Measurements from ENCODE around the gene RPLP1.

The RPLP1 gene

DNA sequence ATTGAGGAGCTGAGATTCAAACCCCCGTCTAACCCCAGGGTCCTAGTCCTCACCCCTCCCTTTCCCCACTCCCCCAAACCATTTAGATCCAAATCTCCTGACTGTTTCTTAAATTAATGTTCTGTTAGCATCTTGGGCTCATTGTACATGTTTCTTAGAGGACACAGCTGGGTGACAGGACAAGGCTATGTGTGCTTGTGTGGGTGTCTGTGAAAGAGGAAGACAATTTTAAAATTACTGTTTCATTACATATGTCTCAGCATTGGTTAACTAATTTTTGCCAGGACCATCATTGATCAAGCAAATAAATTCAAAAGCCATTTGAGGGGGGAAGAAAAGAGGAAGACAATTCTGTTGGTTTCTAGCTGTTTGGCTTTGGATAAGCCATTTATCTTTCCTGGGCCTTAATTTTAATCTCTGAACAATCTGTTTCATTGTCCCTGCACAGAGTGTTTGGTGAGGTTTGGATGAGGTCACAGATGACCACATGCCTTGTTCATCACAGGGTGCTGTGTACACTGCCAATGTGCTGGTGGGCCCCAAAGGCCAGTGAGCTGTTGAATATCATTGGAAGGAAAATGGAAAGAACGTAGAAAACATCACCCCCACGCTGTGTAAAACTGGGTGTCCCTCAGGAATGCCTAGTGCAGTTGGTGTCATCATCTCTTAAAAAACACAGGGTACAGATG lies 51.9 kb downstream of the RPLP1 start:
- Histone ChIP-seq H3K4me2 (ENCODE audit: low read length) (no peak overlapping the region), H3K79me2 (ENCODE audit: insufficient read depth, low read length) (no peaks in the 10 kb centered on the region), H3K9ac (ENCODE audit: low read length) (no peak overlapping the region), H3K9me2 (ENCODE audit: low read depth, low read length) (no peaks in the 10 kb centered on the region), H3K9me3 (ENCODE audit: low read length) (no peaks in the 10 kb centered on the region), H3K27me3 (ENCODE audit: insufficient read depth, low read length) (peaks cover 5% of the 10 kb centered on the region; the same call in 1 of the 2 replicates), H3K4me1 (ENCODE audit: insufficient read depth, low read length, severe bottlenecking) (no peaks in the 10 kb centered on the region), H3K36me3 (ENCODE audit: insufficient read depth, low read length) (no peaks in the 10 kb centered on the region), H4K20me1 (ENCODE audit: insufficient read depth, low read length) (no peaks in the 10 kb centered on the region), H3K4me3 (ENCODE audit: low read depth, low read length, poor library complexity, severe bottlenecking) (no peak overlapping the region), H3F3A (ENCODE audit: insufficient read depth, low read length) (no peaks in the 10 kb centered on the region), H3K27ac (ENCODE audit: low read depth, low read length, poor library complexity, severe bottlenecking) (no peak overlapping the region), H2AFZ (ENCODE audit: low read length) (no peak overlapping the region)
- TF ChIP-seq, protein P1, sequence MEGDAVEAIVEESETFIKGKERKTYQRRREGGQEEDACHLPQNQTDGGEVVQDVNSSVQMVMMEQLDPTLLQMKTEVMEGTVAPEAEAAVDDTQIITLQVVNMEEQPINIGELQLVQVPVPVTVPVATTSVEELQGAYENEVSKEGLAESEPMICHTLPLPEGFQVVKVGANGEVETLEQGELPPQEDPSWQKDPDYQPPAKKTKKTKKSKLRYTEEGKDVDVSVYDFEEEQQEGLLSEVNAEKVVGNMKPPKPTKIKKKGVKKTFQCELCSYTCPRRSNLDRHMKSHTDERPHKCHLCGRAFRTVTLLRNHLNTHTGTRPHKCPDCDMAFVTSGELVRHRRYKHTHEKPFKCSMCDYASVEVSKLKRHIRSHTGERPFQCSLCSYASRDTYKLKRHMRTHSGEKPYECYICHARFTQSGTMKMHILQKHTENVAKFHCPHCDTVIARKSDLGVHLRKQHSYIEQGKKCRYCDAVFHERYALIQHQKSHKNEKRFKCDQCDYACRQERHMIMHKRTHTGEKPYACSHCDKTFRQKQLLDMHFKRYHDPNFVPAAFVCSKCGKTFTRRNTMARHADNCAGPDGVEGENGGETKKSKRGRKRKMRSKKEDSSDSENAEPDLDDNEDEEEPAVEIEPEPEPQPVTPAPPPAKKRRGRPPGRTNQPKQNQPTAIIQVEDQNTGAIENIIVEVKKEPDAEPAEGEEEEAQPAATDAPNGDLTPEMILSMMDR (IDR thresholded peaks at IDR 0.05; ENCODE audit: low read length), result no peak
- TF ChIP-seq EZH2 (IDR thresholded peaks at IDR 0.05; ENCODE audit: borderline replicate concordance, low read length), result no peak

Data from OCI-LY1 (cell line).